Activated CD4-positive, CD25-positive, alpha-beta regulatory T cell (primary cell): ENCODE measurements around the gene PTPN14.
"Not testable (repeated sequence)": the region's sequence is repeated elsewhere in the genome, so short reads cannot be mapped to it uniquely, and the experiment has no call there.

ENCODE experiments used
- DNase-seq, 4 experiments: peaks; one replicate each; lab custom pipeline; 2025; lab: John Stamatoyannopoulos, UW

The PTPN14 gene

DNA sequence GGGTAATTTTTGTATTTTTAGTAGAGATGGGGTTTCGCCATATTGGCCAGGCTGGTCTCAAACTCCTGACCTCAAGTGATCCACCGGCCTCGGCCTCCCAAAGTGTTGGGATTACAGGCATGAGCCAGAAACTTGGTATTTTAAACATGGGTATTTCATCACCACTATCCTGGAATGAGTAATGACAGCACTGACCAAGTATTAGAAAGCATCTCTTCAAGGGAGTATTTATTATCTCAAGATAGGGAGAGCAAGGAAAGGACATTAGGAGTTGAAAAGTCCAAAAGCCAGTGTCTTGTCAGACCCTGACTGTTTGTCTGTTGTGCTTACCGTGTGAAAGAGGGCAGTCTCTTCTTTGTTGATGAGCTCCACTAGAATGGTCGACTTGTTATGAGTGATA lies 156.8 kb downstream of the PTPN14 start:
- DNase-seq = not testable (repeated sequence)

DNA sequence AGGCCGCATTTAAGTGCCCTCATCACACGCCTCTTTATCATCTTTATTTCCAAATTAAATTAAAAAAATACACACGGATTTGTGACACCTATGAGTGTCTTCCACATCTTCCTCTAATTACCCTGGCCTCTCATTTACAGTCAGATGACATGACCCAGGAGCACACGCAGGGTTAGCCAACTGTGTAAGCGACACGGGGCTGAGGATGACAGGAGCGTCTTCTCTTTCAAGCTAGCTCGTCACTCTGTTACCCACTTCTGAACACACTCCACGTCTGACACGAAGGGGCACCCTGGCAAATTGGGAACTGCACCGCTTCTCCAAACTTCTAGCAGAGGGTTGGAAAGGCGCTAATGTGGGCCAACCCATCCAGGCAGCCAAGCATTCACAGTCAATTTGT lies 158.3 kb downstream of the PTPN14 start:
- no peak for DNase-seq

- no peak for DNase-seq
Measured at GRCh38 chr1:214391873-214392645, 159.3 kb downstream of the PTPN14 start.

GRCh38 chr1:214389734-214390133 lies 161.7 kb downstream of the PTPN14 start:
- DNase-seq = no peak

DNA sequence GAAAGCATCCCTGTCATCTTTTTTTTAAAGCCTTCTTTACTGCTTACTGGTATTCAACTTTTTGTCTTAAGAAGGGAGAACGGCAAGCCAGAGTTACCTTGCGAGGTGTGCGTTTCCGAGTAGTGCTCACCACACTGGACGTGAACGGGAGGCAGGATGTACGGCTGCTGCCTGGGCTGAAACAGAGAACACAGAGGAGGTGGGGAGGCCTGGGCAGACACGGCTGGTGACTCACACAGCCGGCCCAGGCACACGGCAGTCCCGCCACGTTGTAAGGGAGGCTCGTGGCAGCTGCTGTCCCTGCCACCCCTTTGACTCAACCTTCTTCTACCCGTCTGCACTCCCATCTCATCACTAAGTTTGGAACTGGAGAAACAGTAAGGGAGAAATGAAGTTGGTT lies 164.7 kb downstream of the PTPN14 start:
- no peak for DNase-seq

- DNase-seq = no peak
Measured at GRCh38 chr1:214386333-214386732, 165.1 kb downstream of the PTPN14 start.

GRCh38 chr1:214385428-214385827 lies 166.0 kb downstream of the PTPN14 start:
- no peak for DNase-seq

DNA sequence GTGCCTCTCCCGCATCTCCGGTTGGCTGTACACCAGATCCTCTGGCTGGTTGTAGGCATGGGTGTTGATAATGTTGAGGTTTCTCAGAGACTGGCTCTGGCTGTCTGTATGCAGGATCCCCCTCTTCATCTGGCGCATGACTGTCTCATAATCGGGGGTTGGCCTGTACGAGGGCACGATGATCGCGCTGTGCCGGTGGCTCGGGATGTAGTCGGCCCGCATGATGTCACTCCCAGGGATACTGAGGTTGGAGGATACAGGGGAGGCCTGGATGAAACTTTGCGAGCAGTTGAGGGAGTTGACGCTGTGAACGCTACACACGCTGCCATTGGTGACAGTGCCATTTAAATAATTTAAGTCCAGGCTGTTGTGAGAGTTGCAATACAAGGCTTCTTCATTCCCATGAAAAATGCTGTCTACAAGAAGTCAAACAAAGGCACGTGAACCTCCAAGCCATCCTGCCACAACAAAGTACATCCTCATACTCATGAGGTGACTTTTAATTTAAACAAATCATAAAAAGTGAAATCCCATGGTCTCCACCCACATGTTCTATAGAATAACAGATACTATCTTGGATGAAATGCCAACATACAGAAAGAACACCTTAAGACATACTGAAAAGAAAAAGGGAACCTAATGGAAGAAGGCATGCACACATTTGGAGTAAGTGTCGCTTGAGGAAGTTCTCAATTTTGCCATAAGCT lies 166.9 kb downstream of the PTPN14 start:
- DNase-seq = no peak

- DNase-seq = no peak
Measured at GRCh38 chr1:214383381-214384372, 167.7 kb downstream of the PTPN14 start.

GRCh38 chr1:214380986-214381695 lies 170.3 kb downstream of the PTPN14 start:
- DNase-seq = no peak

DNA sequence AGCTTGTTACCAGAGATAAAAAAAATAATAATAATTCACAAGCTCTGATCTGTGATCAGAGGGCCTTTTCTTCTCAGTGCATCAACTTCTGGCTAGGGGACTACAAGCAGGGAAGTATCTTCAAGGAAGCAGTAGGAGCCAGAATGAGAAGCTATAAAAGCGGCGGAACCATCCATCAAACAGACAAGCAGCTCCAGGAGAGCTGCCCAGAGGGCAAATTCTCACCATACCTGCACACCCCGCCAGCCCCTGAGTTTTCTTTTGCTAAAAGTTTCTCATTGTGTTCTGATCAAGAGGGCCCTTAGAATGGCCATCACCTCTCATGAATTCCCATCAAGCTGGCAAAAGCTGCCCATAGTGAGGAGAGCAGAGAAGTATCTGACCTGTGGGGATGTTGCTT lies 171.0 kb downstream of the PTPN14 start:
- DNase-seq = no peak

DNA sequence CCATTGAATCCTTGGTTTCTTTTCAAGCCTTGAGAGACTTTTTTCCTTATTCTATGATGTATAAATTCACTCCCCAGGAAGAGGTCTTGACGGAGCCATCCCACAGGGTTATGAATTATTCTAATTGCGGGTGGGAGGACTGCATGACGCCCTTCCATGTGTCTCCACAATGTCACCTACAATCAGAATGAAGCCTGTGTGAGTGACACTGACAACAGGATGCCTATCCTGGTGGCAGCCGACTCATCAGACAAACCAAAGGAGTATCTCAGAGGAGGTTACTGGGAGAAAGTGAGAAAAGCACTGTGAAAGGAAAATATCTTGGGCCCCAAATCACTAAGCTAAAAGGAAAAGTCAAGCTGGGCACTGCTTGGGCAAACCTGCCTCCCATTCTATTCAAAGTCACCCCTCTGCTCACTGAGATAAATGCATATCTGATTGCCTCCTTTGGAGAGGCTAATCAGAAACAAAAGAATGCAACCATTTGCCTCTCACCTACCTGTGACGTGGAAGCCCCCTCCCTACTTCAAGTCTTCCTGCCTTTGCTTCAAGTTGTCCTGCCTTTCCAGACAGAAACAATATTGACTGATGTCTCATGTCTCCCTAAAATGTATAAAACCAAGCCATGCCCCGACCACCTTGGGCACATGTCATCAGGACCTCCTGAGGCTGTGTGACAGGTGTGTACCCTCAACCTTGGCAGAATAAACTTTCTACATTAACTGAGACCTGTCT lies 172.0 kb downstream of the PTPN14 start:
- no peak for DNase-seq

GRCh38 chr1:214378492-214378891 lies 172.9 kb downstream of the PTPN14 start:
- DNase-seq = no peak

DNA sequence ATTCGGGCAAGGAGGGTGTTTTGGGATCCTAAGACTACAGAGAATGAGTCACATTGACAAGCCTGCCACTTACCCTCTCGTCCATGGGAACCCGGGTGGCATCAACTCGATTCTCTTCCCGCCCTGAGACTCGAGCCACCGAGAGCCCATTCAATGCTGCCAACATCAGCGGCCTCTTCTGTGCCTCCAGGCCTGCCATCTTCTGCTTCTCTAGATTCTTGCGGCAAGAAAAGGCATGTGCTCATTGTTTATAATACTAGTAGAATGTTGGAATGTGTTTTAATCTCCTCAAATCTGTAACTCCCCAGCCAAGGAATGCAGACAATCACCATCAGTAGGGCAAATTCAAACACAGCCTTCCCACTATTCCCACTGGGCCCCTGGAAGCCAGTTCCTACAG lies 173.5 kb downstream of the PTPN14 start:
- DNase-seq = no peak

- DNase-seq = no peak
Measured at GRCh38 chr1:214377485-214377884, 173.9 kb downstream of the PTPN14 start.

DNA sequence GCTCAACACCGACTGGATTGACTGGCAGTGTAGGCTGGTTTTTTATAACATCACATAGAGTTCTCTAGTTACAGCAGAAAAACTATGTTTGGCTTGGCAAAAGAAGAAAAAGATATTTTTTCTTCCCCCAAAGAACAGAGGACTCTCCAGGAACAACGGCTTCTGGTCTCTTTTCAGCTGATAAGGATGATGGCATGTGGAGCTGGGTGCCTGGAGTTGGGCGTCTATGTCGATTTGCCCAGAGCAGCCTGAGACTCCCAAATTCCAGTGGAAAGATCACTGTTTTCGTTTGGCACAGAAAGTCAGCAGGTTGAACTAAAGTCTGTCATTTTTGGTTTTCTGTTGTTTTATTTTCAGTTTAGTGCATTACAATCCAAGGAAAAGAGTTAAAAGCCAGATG lies 179.3 kb downstream of the PTPN14 start:
- DNase-seq = no peak

- no peak for DNase-seq
Measured at GRCh38 chr1:214370615-214371014, 180.8 kb downstream of the PTPN14 start.

- no peak for DNase-seq
Measured at GRCh38 chr1:214369364-214369763, 182.0 kb downstream of the PTPN14 start.

- no peak for DNase-seq
Measured at GRCh38 chr1:214367841-214368240, 183.6 kb downstream of the PTPN14 start.

DNA sequence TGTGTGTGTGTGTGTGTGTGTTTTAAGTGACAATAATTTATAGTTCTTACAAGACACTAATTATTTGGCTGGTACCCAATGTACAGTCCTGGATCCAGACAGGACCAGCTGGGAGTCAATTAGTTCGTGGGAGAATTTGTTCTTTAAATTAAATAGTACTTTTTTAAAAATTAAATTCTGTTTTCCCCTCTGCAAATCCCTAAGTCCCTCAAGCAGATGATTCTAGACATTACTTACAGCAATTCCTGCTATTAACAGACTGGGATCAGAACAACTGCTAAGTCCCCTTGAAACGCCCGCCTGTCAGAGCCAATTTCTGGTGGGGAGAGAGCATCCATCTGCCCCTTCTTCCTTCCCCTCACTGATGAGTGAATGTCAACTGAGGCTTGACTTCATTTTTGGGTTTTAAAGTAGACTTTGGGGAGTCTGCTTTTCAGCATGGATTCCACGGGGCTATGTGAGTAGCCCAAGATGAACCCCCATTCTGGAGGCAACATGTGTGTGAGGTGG lies 186.6 kb downstream of the PTPN14 start:
- no peak for DNase-seq

DNA sequence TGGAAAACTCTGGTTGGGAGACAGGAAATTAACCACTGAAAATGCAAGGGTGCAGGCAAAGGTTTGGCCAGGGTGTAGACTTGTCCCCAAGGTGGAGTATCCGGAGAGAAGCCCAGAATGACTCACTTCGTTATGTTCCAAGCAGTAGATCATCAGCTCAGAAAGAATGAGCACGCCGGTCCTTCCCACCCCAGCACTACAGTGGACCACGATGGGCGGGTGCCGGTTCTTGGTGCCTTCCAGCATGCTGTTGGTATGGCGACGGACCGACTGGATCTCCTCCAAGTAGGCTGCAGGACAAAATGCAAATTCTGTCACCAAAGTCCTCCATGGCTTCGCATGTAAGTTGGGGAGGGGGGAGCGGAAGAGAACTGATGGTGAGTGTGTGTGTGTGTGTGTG lies 187.0 kb downstream of the PTPN14 start:
- no peak for DNase-seq
